ENCODE results near the gene CCDC192.

- TF ChIP-seq CTCF (IDR thresholded peaks at IDR 0.05; ENCODE audit: insufficient read depth, low read depth, low read length) (no peak), EZH2 (IDR thresholded peaks at IDR 0.05; ENCODE audit: insufficient read depth, low read length) (no peak)
These were observed 203.5 kb downstream of the CCDC192 start for GRCh38 chr5:127906562-127907204.

Measured in astrocyte (in vitro differentiated cells and primary cell).